GM06990 (cell line): ENCODE data around the gene NAXE.
"Not testable (repeated sequence)": the region's sequence is repeated elsewhere in the genome, so short reads cannot be mapped to it uniquely, and the experiment has no call there.

Source experiments
- DNase-seq: peaks from one replicate; pipeline ENCODE4 v3.0.0-alpha.2; 2011; ENCODE audit not compliant: insufficient read length; ENCODE audit errors: extremely low read depth
- H3K27me3 ChIP-seq: replicated peaks from 2 replicates; pipeline ENCODE4 v1.6.0; 2011; ENCODE audit warnings: low read length; ENCODE audit not compliant: control insufficient read depth, insufficient read depth
- H3K36me3 ChIP-seq: 2 replicates; pipeline ENCODE4 v1.5.1; 2011; ENCODE audit warnings: low read length; ENCODE audit not compliant: control insufficient read depth, insufficient read depth
- H3K4me3 ChIP-seq: replicated peaks from 2 replicates; pipeline ENCODE4 v1.5.1; 2011; ENCODE audit warnings: low read depth, mild to moderate bottlenecking, control low read depth, low read length
- TF ChIP-seq, protein P1 (sequence below): IDR thresholded peaks from 2 replicates; pipeline ENCODE4 v1.5.1; 2011; ENCODE audit warnings: low read length, control low read depth, mild to moderate bottlenecking, inconsistent platforms; ENCODE audit not compliant: insufficient read depth, poor library complexity, severe bottlenecking

Gene NAXE

DNA sequence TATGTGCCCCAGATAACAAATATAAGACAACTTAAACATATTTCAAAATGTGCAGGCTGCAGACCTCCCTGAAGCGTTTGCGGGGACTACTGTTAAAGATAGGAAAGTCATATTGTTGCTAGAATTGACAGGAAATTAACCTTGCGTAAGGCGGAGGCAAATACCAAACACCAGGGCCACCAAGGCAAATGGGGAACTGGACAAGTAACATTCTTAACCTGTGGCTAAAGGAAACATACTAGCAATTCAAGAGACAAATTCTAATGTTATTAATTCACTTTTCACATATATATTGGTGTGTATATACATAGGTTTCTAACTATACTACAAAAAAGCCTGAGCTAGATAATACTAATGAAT is 34.5 kb downstream of the NAXE start:
- Histone ChIP-seq H3K36me3 (no peaks in the 10 kb centered on the region), H3K27me3 (peaks cover 2% of the 10 kb centered on the region), H3K4me3 (no peak overlapping the region)
- TF ChIP-seq, protein P1, sequence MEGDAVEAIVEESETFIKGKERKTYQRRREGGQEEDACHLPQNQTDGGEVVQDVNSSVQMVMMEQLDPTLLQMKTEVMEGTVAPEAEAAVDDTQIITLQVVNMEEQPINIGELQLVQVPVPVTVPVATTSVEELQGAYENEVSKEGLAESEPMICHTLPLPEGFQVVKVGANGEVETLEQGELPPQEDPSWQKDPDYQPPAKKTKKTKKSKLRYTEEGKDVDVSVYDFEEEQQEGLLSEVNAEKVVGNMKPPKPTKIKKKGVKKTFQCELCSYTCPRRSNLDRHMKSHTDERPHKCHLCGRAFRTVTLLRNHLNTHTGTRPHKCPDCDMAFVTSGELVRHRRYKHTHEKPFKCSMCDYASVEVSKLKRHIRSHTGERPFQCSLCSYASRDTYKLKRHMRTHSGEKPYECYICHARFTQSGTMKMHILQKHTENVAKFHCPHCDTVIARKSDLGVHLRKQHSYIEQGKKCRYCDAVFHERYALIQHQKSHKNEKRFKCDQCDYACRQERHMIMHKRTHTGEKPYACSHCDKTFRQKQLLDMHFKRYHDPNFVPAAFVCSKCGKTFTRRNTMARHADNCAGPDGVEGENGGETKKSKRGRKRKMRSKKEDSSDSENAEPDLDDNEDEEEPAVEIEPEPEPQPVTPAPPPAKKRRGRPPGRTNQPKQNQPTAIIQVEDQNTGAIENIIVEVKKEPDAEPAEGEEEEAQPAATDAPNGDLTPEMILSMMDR = no peak
- DNase-seq = no peak

DNA sequence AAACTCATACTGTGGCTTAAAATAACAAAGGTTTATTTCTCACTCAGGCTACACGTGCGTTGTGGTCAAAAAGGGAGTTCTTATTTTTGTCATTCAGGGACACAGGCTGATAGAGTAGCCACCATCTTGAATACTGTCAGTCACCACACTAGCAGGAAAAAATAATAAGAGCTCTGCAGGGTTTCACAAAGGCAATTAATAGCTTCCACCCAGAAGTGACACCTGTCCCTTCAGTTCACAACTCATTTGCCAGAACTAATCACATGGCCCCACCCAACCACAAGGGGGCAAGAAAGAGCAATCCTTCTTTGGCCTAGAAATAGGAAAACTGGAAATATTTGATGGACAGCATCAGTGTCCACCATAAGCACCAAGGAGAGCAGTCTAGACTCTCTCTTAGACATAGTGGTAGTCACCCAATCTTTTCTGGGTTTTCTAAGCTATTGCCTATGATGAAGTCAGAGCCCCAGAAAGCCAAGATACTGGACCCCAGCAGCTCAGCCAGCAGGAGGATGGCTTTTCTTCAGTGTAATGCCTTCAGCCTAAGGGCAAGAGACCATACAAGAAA is 35.8 kb downstream of the NAXE start:
- no peak overlapping the region for H3K4me3 ChIP-seq
- H3K36me3 ChIP-seq = no peaks in the 10 kb centered on the region
- H3K27me3 ChIP-seq = peaks cover 2% of the 10 kb centered on the region
- DNase-seq = no peak
- TF ChIP-seq, protein P1 = peak; percentile 68

DNA sequence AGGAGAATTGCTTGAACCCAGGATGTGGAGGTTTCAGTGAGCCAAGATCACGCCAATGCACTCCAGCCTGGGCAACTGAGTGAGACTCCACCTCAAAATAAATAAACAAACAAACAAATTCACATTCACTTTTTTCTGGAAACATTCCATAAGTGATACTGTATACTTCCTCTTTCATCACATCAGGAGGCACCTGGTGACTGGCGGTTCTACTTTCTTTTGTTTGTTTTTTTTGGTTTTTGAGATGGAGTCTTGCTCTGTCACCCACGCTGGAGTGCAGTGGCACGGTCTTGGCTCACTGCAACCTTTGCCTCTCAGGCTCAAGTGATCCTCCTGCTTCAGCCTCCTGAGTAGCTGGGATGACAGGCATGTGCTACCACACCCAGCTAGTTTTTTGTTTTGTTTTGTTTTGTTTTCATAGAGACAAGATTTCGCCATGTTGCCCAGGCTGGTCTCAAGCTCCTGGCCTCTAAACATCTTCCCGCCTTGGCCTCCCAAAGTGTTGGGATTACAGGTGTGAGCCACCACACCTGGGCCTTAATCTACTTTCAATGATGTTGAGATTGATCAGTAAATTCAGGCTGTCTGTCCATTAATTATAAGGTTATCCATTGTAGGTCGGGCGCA is 38.4 kb downstream of the NAXE start:
- Histone ChIP-seq H3K4me3 (no peak overlapping the region), H3K27me3 (no peaks in the 10 kb centered on the region; the same call in none of the 2 replicates), H3K36me3 (no peaks in the 10 kb centered on the region)
- TF ChIP-seq, protein P1 = no peak
- no peak for DNase-seq

DNA sequence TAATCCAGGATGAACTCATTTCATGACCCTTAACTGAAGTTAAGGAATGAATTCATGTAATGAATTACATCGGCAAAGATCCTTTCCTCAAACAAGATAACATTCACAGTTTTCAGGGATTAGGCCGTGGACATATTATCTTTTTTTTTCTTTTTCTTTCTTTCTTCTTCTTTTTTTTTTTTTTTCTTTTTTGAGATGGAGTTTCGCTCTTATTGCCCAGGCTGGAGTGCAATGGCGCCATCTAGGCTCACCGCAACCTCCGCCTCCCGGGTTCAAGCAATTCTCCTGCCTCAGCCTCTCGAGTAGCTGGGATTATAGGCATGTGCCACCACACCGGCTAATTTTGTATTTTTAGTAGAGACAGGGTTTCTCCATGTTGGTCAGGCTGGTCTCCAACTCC is 39.6 kb downstream of the NAXE start:
- not testable (repeated sequence) for H3K4me3 ChIP-seq, H3K36me3 ChIP-seq, H3K27me3 ChIP-seq, DNase-seq

DNA sequence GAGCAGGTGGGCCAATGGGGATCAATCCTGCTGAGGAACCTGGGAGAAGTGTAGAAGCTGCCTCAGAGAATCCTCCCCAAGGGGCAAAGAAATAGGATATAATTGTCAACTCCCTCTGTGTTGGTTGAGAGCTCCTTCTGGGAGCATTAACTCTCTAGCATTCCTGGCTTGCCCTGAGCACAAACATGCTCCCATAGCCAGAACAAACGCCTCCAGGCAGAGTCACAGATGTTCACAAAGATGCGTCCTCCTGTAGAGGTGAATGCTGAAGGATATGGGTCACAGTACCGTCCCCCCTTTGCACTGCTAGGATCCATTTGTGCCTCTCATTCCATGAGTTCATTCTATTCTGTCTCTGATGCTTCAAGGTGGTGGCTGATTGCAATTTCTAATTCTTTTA is 40.8 kb downstream of the NAXE start:
- TF ChIP-seq, protein P1 = no peak
- DNase-seq = no peak
- no peaks in the 10 kb centered on the region; the same call in none of the 2 replicates for H3K27me3 ChIP-seq
- no peaks in the 10 kb centered on the region for H3K36me3 ChIP-seq
- no peak overlapping the region for H3K4me3 ChIP-seq

DNA sequence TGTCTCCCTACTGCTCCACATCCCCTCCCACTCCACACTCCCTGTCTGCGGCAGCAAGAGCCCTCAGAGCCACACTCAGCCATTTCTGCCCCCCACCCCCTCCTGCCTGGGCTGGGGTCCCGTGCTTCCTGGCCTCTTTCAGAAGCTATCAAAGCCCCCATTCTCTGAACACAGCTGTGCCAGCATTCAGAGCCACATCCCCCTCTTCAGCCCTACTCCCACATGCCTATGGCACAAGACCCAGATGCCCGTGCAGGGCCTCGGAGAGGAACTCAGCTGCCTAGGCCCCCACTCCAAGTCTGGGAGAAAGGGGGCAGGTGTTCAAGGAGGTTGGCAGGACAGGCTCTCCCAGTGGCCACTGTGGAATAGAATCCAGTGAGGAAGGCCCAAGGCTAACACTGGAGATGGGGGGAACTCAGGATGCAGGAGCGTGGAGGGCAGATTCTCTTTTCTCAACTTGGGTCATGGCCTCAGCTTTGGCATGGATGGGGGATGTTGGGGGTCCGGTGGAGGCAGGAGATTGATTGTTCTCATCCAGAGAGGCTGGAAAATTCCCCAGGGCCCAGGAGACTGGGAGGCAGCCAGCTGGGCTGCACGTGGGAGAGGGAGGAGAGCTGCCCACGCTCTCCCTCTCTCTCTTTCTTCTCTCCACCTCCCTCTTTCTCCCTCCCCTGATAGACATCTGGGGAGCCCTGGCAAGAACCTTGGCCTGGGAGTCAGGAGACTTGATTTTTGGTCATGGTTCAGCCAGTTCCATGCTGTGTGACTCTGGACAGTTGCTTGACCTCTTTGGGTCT is 46.8 kb downstream of the NAXE start:
- H3K27me3 ChIP-seq = peaks cover 3% of the 10 kb centered on the region
- TF ChIP-seq, protein P1 = no peak
- no peak for DNase-seq
- no peak overlapping the region for H3K4me3 ChIP-seq
- no peaks in the 10 kb centered on the region for H3K36me3 ChIP-seq
